Measurements from ENCODE around the gene GAP43. TPM values are rescaled to one million over a fixed set of nuclear protein-coding genes. Genes with fewer than 3 reads are reported as not detected.
A peak's percentile ranks its signal among the peaks of the same experiment; 100 is the strongest.

Gene GAP43
- total RNA-seq, 1 donor from 2014 or later: 17.4 TPM

- Histone ChIP-seq H3K79me2 (ENCODE audit: insufficient read depth, low read length) (no peaks in the 10 kb centered on the region), H3K4me3 (ENCODE audit: insufficient read depth, low read depth, low read length) (no peak overlapping the region), H3K27ac (ENCODE audit: low read depth, low read length) (no peak overlapping the region), H2AFZ (ENCODE audit: low read depth, low read length) (no peak overlapping the region), H4K20me1 (ENCODE audit: insufficient read depth, low read length) (no peaks in the 10 kb centered on the region), H3K9ac (ENCODE audit: low read length) (no peak overlapping the region), H3K27me3 (ENCODE audit: insufficient read depth, low read length) (no peaks in the 10 kb centered on the region), H3K4me1 (ENCODE audit: insufficient read depth, low read length) (no peaks in the 10 kb centered on the region), H3K36me3 (ENCODE audit: insufficient read depth, low read length) (no peaks in the 10 kb centered on the region), H3K9me3 (ENCODE audit: insufficient read depth, low read depth, low read length) (no peaks in the 10 kb centered on the region), H3K4me2 (ENCODE audit: low read length) (no peak overlapping the region)
- H3K27me3 Mint-ChIP-seq (ENCODE audit: low read depth, unreplicated experiment): no peaks in the 10 kb centered on the region
- no peak overlapping the region for H3K4me3 Mint-ChIP-seq (ENCODE audit: unreplicated experiment)
- FAIRE-seq (peak; percentile 5), DNase-seq (ENCODE audit: low read depth) (peak; percentile 7)
- H3K27ac Mint-ChIP-seq (ENCODE audit: unreplicated experiment): peak overlapping the region; percentile 86
- peaks cover 15% of the 10 kb centered on the region for H3K4me1 Mint-ChIP-seq (ENCODE audit: low read depth, unreplicated experiment)
- no peak for TF ChIP-seq CTCF (IDR thresholded peaks at IDR 0.05; ENCODE audit: insufficient read depth, low read depth, low read length)
- TF ChIP-seq EZH2 (IDR thresholded peaks at IDR 0.05; ENCODE audit: insufficient read depth, low read length): no peak
- H3K36me3 Mint-ChIP-seq (ENCODE audit: low read depth, unreplicated experiment): no peaks in the 10 kb centered on the region
- no peaks in the 10 kb centered on the region for H3K9me3 Mint-ChIP-seq (ENCODE audit: unreplicated experiment)
Measured at GRCh38 chr3:115581362-115582135, 41.8 kb upstream of the GAP43 start.

GRCh38 chr3:115588201-115589115, 34.9 kb upstream of the GAP43 start:
- no peak overlapping the region for H3K4me2 ChIP-seq (ENCODE audit: low read length)
- no peak overlapping the region for H3K27ac Mint-ChIP-seq (ENCODE audit: unreplicated experiment)
- FAIRE-seq (no peak), DNase-seq (ENCODE audit: low read depth) (no peak)
- H2AFZ ChIP-seq (ENCODE audit: low read depth, low read length): no peak overlapping the region
- no peak overlapping the region for H3K27ac ChIP-seq (ENCODE audit: low read depth, low read length)
- H3K4me3 Mint-ChIP-seq (ENCODE audit: unreplicated experiment): no peak overlapping the region
- peaks cover 2% of the 10 kb centered on the region for H3K36me3 Mint-ChIP-seq (ENCODE audit: low read depth, unreplicated experiment)
- no peaks in the 10 kb centered on the region for H3K4me1 ChIP-seq (ENCODE audit: insufficient read depth, low read length)
- H3K4me1 Mint-ChIP-seq (ENCODE audit: low read depth, unreplicated experiment): no peaks in the 10 kb centered on the region
- no peaks in the 10 kb centered on the region for H3K79me2 ChIP-seq (ENCODE audit: insufficient read depth, low read length)
- no peak overlapping the region for H3K4me3 ChIP-seq (ENCODE audit: insufficient read depth, low read depth, low read length)
- peaks cover 11% of the 10 kb centered on the region for H3K27me3 Mint-ChIP-seq (ENCODE audit: low read depth, unreplicated experiment)
- TF ChIP-seq EZH2 (IDR thresholded peaks at IDR 0.05; ENCODE audit: insufficient read depth, low read length) (no peak), CTCF (IDR thresholded peaks at IDR 0.05; ENCODE audit: insufficient read depth, low read depth, low read length) (no peak)
- no peaks in the 10 kb centered on the region for H4K20me1 ChIP-seq (ENCODE audit: insufficient read depth, low read length)
- H3K9me3 Mint-ChIP-seq (ENCODE audit: unreplicated experiment): peaks cover 3% of the 10 kb centered on the region
- no peaks in the 10 kb centered on the region for H3K36me3 ChIP-seq (ENCODE audit: insufficient read depth, low read length)
- no peak overlapping the region for H3K9ac ChIP-seq (ENCODE audit: low read length)
- H3K27me3 ChIP-seq (ENCODE audit: insufficient read depth, low read length): no peaks in the 10 kb centered on the region
- H3K9me3 ChIP-seq (ENCODE audit: insufficient read depth, low read depth, low read length): no peaks in the 10 kb centered on the region

Data from astrocyte (in vitro differentiated cells and primary cell).